Calu3 (cell line): ENCODE results near the gene DCLK1. TPM values are rescaled to one million over a fixed set of nuclear protein-coding genes. Genes with fewer than 3 reads are reported as not detected.

Experiments used
- BruUV-seq: library from RNA; stranded (reverse); fragments of 400-500 nt; replicated peaks from 2 replicates; lab custom pipeline; 2021; lab: Mats Ljungman, UMichigan
- CTCF ChIA-PET: fragments of 300-600 bp; sonication (Branson Sonifier 250); formaldehyde crosslinking; loops from one replicate; lab custom pipeline; 2022; ENCODE audit warnings: antibody characterized with exemption; lab: Charles Lee
- DNase-seq: peaks from one replicate; pipeline ENCODE4 v3.0.0; 2022
- H3K27ac Mint-ChIP-seq: one replicate; pipeline ENCODE4 v1.8.0; 2022; ENCODE audit warnings: mixed read lengths; ENCODE audit not compliant: unreplicated experiment
- H3K27me3 Mint-ChIP-seq: one replicate; pipeline ENCODE4 v1.8.0; 2022; ENCODE audit warnings: mixed read lengths; ENCODE audit not compliant: unreplicated experiment
- H3K36me3 Mint-ChIP-seq: one replicate; pipeline ENCODE4 v1.8.0; 2022; ENCODE audit warnings: mild to moderate bottlenecking, moderate library complexity, mixed read lengths; ENCODE audit not compliant: insufficient read depth, unreplicated experiment
- H3K4me1 Mint-ChIP-seq: one replicate; pipeline ENCODE4 v1.8.0; 2022; ENCODE audit warnings: mild to moderate bottlenecking, low read depth, mixed read lengths; ENCODE audit not compliant: unreplicated experiment
- H3K4me3 Mint-ChIP-seq: one replicate; pipeline ENCODE4 v1.8.0; 2022; ENCODE audit warnings: mild to moderate bottlenecking, low read depth, moderate library complexity, mixed read lengths; ENCODE audit not compliant: unreplicated experiment
- H3K9me3 Mint-ChIP-seq: one replicate; pipeline ENCODE4 v1.8.0; 2022; ENCODE audit warnings: low read depth, mixed read lengths; ENCODE audit not compliant: unreplicated experiment
- CTCF ChIP-seq: fragments of 200-600 bp; IDR thresholded peaks from one replicate; pipeline ENCODE4 v1.8.0; 2022; ENCODE audit warnings: antibody characterized with exemption; ENCODE audit not compliant: unreplicated experiment
- intact Hi-C: fragments of 100-400 bp; cut with micrococcal nuclease; formaldehyde crosslinking; loops from one replicate; pipeline ENCODE4 v1.10.0; 2022; ENCODE audit not compliant: unreplicated experiment
- total RNA-seq: library from RNA; stranded (reverse); gene quantifications from 2 replicates; pipeline ENCODE4 v1.2.3, GENCODE V29; 2022

The DCLK1 gene
- total RNA-seq, 1 experiment from 2014 or later = not detected

GRCh38 chr13:35850569-35850968, 280.6 kb downstream of the DCLK1 start:
- Mint-ChIP-seq H3K4me1 (peaks cover under 1% of the 10 kb centered on the region), H3K27me3 (no peaks in the 10 kb centered on the region), H3K4me3 (no peak overlapping the region), H3K27ac (no peak overlapping the region), H3K36me3 (no peaks in the 10 kb centered on the region), H3K9me3 (no peaks in the 10 kb centered on the region)
- no TSS peak for BruUV-seq
- CTCF ChIA-PET = no interaction called here
- no peak for TF ChIP-seq CTCF
- intact Hi-C loops = no loop called here
- DNase-seq = no peak

GRCh38 chr13:35849256-35849644, 281.9 kb downstream of the DCLK1 start:
- H3K27me3 Mint-ChIP-seq = no peaks in the 10 kb centered on the region
- TF ChIP-seq CTCF = no peak
- intact Hi-C loops = no loop called here
- H3K4me3 Mint-ChIP-seq = no peak overlapping the region
- no peaks in the 10 kb centered on the region for H3K36me3 Mint-ChIP-seq
- H3K4me1 Mint-ChIP-seq = no peaks in the 10 kb centered on the region
- no peak overlapping the region for H3K27ac Mint-ChIP-seq
- BruUV-seq = no TSS peak
- no peaks in the 10 kb centered on the region for H3K9me3 Mint-ChIP-seq
- DNase-seq = no peak
- CTCF ChIA-PET = no interaction called here

- no TSS peak for BruUV-seq
- Mint-ChIP-seq H3K36me3 (no peaks in the 10 kb centered on the region), H3K27ac (no peak overlapping the region), H3K9me3 (no peaks in the 10 kb centered on the region), H3K4me1 (no peaks in the 10 kb centered on the region), H3K27me3 (no peaks in the 10 kb centered on the region), H3K4me3 (no peak overlapping the region)
- TF ChIP-seq CTCF = no peak
- DNase-seq = no peak
- intact Hi-C loops = no loop called here
- CTCF ChIA-PET = no interaction called here
Observed at GRCh38 chr13:35848336-35849255, 282.6 kb downstream of the DCLK1 start.

GRCh38 chr13:35843272-35843671, 287.9 kb downstream of the DCLK1 start:
- H3K9me3 Mint-ChIP-seq = no peaks in the 10 kb centered on the region
- BruUV-seq = no TSS peak
- CTCF ChIA-PET = no interaction called here
- no peak for TF ChIP-seq CTCF
- H3K4me1 Mint-ChIP-seq = no peaks in the 10 kb centered on the region
- no peak overlapping the region for H3K27ac Mint-ChIP-seq
- no peak overlapping the region for H3K4me3 Mint-ChIP-seq
- peaks cover 13% of the 10 kb centered on the region for H3K27me3 Mint-ChIP-seq
- intact Hi-C loops = no loop called here
- DNase-seq = no peak
- no peaks in the 10 kb centered on the region for H3K36me3 Mint-ChIP-seq
